Ectodermal cell (in vitro differentiated cells): ENCODE results near the gene MS4A7.

ENCODE experiments used
- H3K27ac ChIP-seq: 2 replicates; pipeline ENCODE4 v1.7.0; 2013; ENCODE audit warnings: mild to moderate bottlenecking, low read depth, low read length; ENCODE audit not compliant: insufficient read depth, poor library complexity, severe bottlenecking
- H3K27me3 ChIP-seq: 2 replicates; pipeline ENCODE4 v1.7.0; 2013; ENCODE audit warnings: mild to moderate bottlenecking, low read length; ENCODE audit not compliant: insufficient read depth, control insufficient read depth, poor library complexity, severe bottlenecking
- H3K36me3 ChIP-seq: one replicate; pipeline ENCODE4 v1.7.0; 2013; ENCODE audit warnings: low read length; ENCODE audit not compliant: control insufficient read depth, insufficient read depth
- H3K4me1 ChIP-seq: one replicate; pipeline ENCODE4 v1.7.0; 2013; ENCODE audit warnings: low read length; ENCODE audit not compliant: control insufficient read depth, insufficient read depth
- H3K4me3 ChIP-seq: 2 replicates; pipeline ENCODE4 v1.7.0; 2013; ENCODE audit warnings: low read depth, low read length, control low read depth; ENCODE audit not compliant: insufficient read depth
- H3K9me3 ChIP-seq: 2 replicates; pipeline ENCODE4 v1.7.0; 2013; ENCODE audit warnings: mild to moderate bottlenecking, low read length, moderate library complexity; ENCODE audit not compliant: control insufficient read depth
- WGBS, 2 experiments: methylation state at CpG; one replicate each; pipeline ENCODE4 v1.1.7; 2013; ENCODE audit warnings: missing lambda C conversion rate in 2 of 2; 5-methylcytosine and 5-hydroxymethylcytosine counted together

MS4A7 gene

GRCh38 chr11:60392361-60392760, 14.0 kb downstream of the MS4A7 start:
- no peak overlapping the region for H3K27ac ChIP-seq
- no peaks in the 10 kb centered on the region for H3K9me3 ChIP-seq
- no peaks in the 10 kb centered on the region for H3K4me1 ChIP-seq
- H3K4me3 ChIP-seq, result no peak overlapping the region
- no peaks in the 10 kb centered on the region for H3K27me3 ChIP-seq
- WGBS, 2 experiments, result 90 to 96% methylated on average over 2 of the region's 2 CpGs
- no peaks in the 10 kb centered on the region for H3K36me3 ChIP-seq

GRCh38 chr11:60393016-60393415, 14.7 kb downstream of the MS4A7 start:
- Histone ChIP-seq H3K27me3 (no peaks in the 10 kb centered on the region), H3K36me3 (no peaks in the 10 kb centered on the region), H3K27ac (no peak overlapping the region), H3K4me1 (no peaks in the 10 kb centered on the region), H3K4me3 (no peak overlapping the region), H3K9me3 (no peaks in the 10 kb centered on the region)
- 95 to 96% methylated on average over 4 to 5 of the region's 5 CpGs for WGBS, 2 experiments

- Histone ChIP-seq H3K4me1 (no peaks in the 10 kb centered on the region), H3K4me3 (no peak overlapping the region), H3K27me3 (no peaks in the 10 kb centered on the region), H3K36me3 (no peaks in the 10 kb centered on the region), H3K27ac (no peak overlapping the region), H3K9me3 (no peaks in the 10 kb centered on the region)
- 92 to 93% methylated on average over 6 of the region's 7 CpGs for WGBS, 2 experiments
These were observed 16.5 kb downstream of the MS4A7 start for GRCh38 chr11:60394666-60395380.

GRCh38 chr11:60396382-60396781, 18.1 kb downstream of the MS4A7 start, which contains the start of gene MS4A14:
MS4A14 (plus strand) TSS chr11:60396459; CDS start chr11:60396579, 120 bp downstream.
- WGBS, 2 experiments, result 90% methylated on average over 3 of the region's 3 CpGs
- no peaks in the 10 kb centered on the region for H3K36me3 ChIP-seq
- no peak within 1 kb of the TSS for H3K27ac ChIP-seq
- no peaks in the 10 kb centered on the region for H3K27me3 ChIP-seq
- no peaks in the 10 kb centered on the region for H3K4me1 ChIP-seq
- no peak within 1 kb of the TSS for H3K4me3 ChIP-seq
- H3K9me3 ChIP-seq, result no peaks in the 10 kb centered on the region

GRCh38 chr11:60396799-60397198, 18.5 kb downstream of the MS4A7 start:
- Histone ChIP-seq H3K36me3 (no peaks in the 10 kb centered on the region), H3K9me3 (no peaks in the 10 kb centered on the region), H3K4me3 (no peak overlapping the region), H3K4me1 (no peaks in the 10 kb centered on the region), H3K27me3 (no peaks in the 10 kb centered on the region), H3K27ac (no peak overlapping the region)
- 30 to 38% methylated on average over 1 of the region's 1 CpG for WGBS, 2 experiments

GRCh38 chr11:60420015-60420414, 41.7 kb downstream of the MS4A7 start:
- Histone ChIP-seq H3K27me3 (no peaks in the 10 kb centered on the region), H3K4me1 (no peaks in the 10 kb centered on the region)
- WGBS, 2 experiments, result 42 to 48% methylated on average over 2 of the region's 2 CpGs

GRCh38 chr11:60422609-60423008, 44.3 kb downstream of the MS4A7 start:
- Histone ChIP-seq H3K9me3 (no peaks in the 10 kb centered on the region), H3K36me3 (no peaks in the 10 kb centered on the region), H3K4me1 (no peaks in the 10 kb centered on the region), H3K27ac (no peak overlapping the region), H3K4me3 (no peak overlapping the region), H3K27me3 (no peaks in the 10 kb centered on the region)
- 75 to 100% methylated on average over 1 of the region's 1 CpG for WGBS, 2 experiments

More at GRCh38 chr11:60420015-60420414, 41.7 kb downstream of the MS4A7 start:
- no peaks in the 10 kb centered on the region for H3K9me3 ChIP-seq
- H3K4me3 ChIP-seq, result no peak overlapping the region
- no peak overlapping the region for H3K27ac ChIP-seq
- no peaks in the 10 kb centered on the region for H3K36me3 ChIP-seq

- H3K4me1 ChIP-seq, result no peaks in the 10 kb centered on the region
- 88 to 91% methylated on average over 1 to 2 of the region's 2 CpGs for WGBS, 2 experiments
- H3K27ac ChIP-seq, result no peak overlapping the region
- H3K4me3 ChIP-seq, result no peak overlapping the region
- no peaks in the 10 kb centered on the region for H3K9me3 ChIP-seq
- H3K36me3 ChIP-seq, result no peaks in the 10 kb centered on the region
- H3K27me3 ChIP-seq, result no peaks in the 10 kb centered on the region
These were observed 50.2 kb downstream of the MS4A7 start for GRCh38 chr11:60428517-60428916.

GRCh38 chr11:60429272-60429671, 50.9 kb downstream of the MS4A7 start, which contains the start of gene MS4A5:
MS4A5 (plus strand) TSS chr11:60429572; CDS start chr11:60429675, 103 bp downstream.
- H3K4me3 ChIP-seq, result no peak within 1 kb of the TSS
- H3K27ac ChIP-seq, result no peak within 1 kb of the TSS
- 82 to 100% methylated on average over 5 of the region's 5 CpGs for WGBS, 2 experiments
- no peaks in the 10 kb centered on the region for H3K9me3 ChIP-seq
- no peaks in the 10 kb centered on the region for H3K36me3 ChIP-seq
- no peaks in the 10 kb centered on the region for H3K4me1 ChIP-seq
- no peaks in the 10 kb centered on the region for H3K27me3 ChIP-seq

GRCh38 chr11:60431251-60431650, 52.9 kb downstream of the MS4A7 start:
- Histone ChIP-seq H3K4me3 (no peak overlapping the region), H3K36me3 (no peaks in the 10 kb centered on the region), H3K27ac (no peak overlapping the region), H3K9me3 (no peaks in the 10 kb centered on the region), H3K4me1 (no peaks in the 10 kb centered on the region), H3K27me3 (no peaks in the 10 kb centered on the region)
- 81 to 85% methylated on average over 1 of the region's 2 CpGs for WGBS, 2 experiments
